Islet precursor cell (in vitro differentiated cells): ENCODE results near the gene PDCD1.
"Not testable (repeated sequence)": the region's sequence is repeated elsewhere in the genome, so short reads cannot be mapped to it uniquely, and the experiment has no call there.

Experiments
- DNase-seq: peaks from one replicate; pipeline ENCODE4 v3.0.0-alpha.2; 2018

Gene PDCD1

GRCh38 chr2:241858206-241859016 lies at the start of gene PDCD1:
Gene PDCD1 (minus strand): TSS chr2:241858894. CDS start chr2:241858838, 56 bp downstream.
- no peak for DNase-seq

- not testable (repeated sequence) for DNase-seq
Observed at GRCh38 chr2:241907831-241908230, 49.1 kb upstream of the PDCD1 start.

- no peak for DNase-seq
Observed at GRCh38 chr2:241906826-241907570, 48.3 kb upstream of the PDCD1 start.

- DNase-seq = not testable (repeated sequence)
Observed at GRCh38 chr2:241906378-241906770, 47.7 kb upstream of the PDCD1 start.

GRCh38 chr2:241905716-241906377 lies 47.2 kb upstream of the PDCD1 start:
- DNase-seq = peak; percentile 43

GRCh38 chr2:241904791-241905710 lies 46.4 kb upstream of the PDCD1 start:
- no peak for DNase-seq

- DNase-seq = peak; percentile 49
Observed at GRCh38 chr2:241904011-241904718, 45.5 kb upstream of the PDCD1 start.

- peak; percentile 50 for DNase-seq
Observed at GRCh38 chr2:241903121-241904010, 44.7 kb upstream of the PDCD1 start.

GRCh38 chr2:241902357-241902991 lies 43.8 kb upstream of the PDCD1 start:
- peak; percentile 55 for DNase-seq

GRCh38 chr2:241901500-241902351 lies 43.0 kb upstream of the PDCD1 start:
- DNase-seq = peak; percentile 80

GRCh38 chr2:241901018-241901380 lies 42.3 kb upstream of the PDCD1 start:
- DNase-seq = peak; percentile 47

GRCh38 chr2:241900251-241901017 lies 41.7 kb upstream of the PDCD1 start:
- DNase-seq = peak; percentile 38

- DNase-seq = peak; percentile 47
Observed at GRCh38 chr2:241898463-241899270, 40.0 kb upstream of the PDCD1 start.

GRCh38 chr2:241897231-241897916 lies 38.7 kb upstream of the PDCD1 start:
- peak; percentile 24 for DNase-seq

GRCh38 chr2:241896746-241897201 lies 38.1 kb upstream of the PDCD1 start:
- DNase-seq = peak; percentile 45
